ENCODE results near the gene BCL2L11.

BCL2L11 gene

GRCh38 chr2:111192776-111193368 is 72.2 kb downstream of the BCL2L11 start:
- no peak for DNase-seq (ENCODE audit: low read depth)

GRCh38 chr2:111194835-111195621 is 74.3 kb downstream of the BCL2L11 start:
- DNase-seq (ENCODE audit: low read depth), result no peak

DNA sequence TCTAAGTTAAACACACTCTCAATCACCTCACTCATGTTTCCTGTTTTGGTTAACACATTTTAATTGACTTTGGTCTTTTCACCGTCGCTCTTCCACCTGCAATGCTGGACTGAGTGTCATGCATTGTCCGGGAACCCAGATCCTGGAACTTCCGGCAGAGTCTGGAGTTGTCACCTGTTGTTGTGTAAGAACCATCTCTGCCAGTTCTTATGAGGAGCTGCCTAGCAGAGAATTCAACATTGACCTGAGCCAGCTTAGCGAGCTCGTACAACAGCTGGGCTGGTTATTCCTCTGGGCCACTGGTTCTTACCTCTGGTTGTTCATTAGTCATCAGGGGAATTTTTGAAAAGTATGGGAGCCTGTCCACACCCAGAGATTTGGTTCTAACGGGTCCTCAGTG is 75.7 kb downstream of the BCL2L11 start:
- DNase-seq (ENCODE audit: low read depth), result no peak

DNA sequence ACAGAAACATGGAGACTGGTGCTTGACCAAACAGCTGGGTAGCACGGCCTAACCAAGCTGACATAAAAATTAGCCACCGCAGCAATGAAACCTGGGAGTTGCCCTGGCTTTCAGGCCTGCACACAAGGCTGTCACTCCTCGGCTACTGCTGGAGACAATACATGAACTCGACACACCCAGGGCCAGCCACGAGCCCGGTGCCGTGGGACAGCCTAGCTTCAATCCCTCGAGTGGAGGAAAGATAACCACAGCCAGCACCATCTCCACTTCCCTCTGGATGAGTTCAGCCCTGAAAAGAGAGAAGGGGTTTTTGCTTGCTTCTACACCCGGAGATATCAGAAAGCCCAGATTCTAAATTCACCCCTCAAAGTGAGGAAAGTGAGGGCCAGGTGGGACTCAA is 78.0 kb downstream of the BCL2L11 start:
- no peak for DNase-seq (ENCODE audit: low read depth)

GRCh38 chr2:111199840-111200239 is 79.1 kb downstream of the BCL2L11 start:
- no peak for DNase-seq (ENCODE audit: low read depth)

- DNase-seq (ENCODE audit: low read depth), result no peak
Observed at GRCh38 chr2:111200333-111200881, 79.7 kb downstream of the BCL2L11 start.

DNA sequence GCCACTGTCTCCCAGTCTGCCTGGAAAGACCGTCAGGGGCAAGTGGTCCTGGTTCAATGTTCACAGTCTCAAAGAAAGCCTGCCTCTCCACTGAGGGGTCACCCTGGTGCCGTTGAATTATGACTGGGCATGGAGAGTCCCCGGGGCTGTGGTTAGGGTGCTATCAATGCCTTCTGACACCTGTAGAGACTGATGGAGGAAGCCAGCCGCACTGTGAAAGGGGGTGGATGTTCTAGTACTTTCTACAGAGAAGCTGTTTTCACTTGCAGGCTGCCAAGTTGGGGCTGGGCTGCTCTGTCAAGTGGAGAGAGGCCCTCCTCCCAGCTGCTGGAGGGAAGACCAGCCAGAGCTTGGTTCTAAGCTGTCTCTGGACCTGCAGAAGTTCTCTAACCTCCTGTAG is 80.5 kb downstream of the BCL2L11 start:
- no peak for DNase-seq (ENCODE audit: low read depth)

GRCh38 chr2:111202266-111203040 is 81.7 kb downstream of the BCL2L11 start:
- DNase-seq (ENCODE audit: low read depth), result no peak

DNA sequence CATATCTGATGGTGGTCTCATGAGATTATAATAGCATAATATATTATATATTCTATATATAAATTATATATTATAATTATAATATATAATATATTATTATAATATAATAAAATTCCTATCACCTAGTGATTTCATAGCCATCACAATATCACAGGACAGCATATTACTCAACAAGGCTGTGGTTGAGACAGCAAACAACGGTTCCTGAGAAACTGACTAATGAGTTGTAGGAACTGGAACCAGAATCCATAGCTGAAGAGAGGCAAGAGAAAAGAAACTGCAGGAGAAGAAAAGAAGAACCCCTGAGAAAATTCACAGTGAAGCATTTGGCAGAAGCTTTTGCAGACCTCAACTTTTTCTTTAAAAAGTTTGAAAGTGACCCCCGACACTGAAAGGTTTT is 84.0 kb downstream of the BCL2L11 start:
- DNase-seq (ENCODE audit: low read depth), result no peak

DNA sequence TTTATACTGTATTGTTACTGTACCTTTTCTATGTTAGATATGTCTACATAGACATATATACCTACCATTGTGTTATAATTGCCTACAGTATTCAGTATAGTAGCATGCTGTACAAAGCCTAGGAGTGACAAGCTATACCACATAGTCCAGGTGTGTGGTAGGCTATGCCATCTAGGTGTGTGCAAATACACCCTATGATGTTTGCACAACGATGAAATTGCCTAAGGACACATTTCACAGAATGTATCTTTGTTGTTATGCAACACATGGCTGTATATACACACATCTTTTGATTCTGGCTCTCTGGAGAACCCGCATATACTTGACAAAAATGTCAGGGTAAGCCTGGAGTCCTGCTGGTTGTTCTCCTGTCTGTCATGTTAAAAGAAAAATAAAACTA is 85.1 kb downstream of the BCL2L11 start:
- no peak for DNase-seq (ENCODE audit: low read depth)

DNA sequence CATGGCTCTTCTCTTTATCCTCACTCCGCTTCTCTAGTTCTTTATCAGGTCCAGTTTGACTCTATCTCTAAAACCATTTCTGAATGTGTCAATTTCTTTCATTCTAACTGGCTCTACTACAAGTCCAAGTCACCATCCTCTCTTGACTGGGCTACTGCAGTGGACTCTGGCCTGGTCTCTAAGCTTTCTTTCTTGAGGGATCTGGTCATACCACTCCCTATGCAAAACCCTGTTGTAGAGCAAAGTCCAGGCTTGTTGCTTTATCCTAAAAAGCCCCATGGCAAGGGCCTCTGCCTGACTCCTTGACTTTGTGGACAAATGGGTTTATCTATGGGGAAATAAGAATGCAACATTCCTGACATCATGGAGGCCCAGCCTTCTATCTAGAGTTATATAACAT is 87.1 kb downstream of the BCL2L11 start:
- no peak for DNase-seq (ENCODE audit: low read depth)

- no peak for DNase-seq (ENCODE audit: low read depth)
Observed at GRCh38 chr2:111208639-111209038, 87.9 kb downstream of the BCL2L11 start.

- no peak for DNase-seq (ENCODE audit: low read depth)
Observed at GRCh38 chr2:111209045-111209514, 88.4 kb downstream of the BCL2L11 start.

DNA sequence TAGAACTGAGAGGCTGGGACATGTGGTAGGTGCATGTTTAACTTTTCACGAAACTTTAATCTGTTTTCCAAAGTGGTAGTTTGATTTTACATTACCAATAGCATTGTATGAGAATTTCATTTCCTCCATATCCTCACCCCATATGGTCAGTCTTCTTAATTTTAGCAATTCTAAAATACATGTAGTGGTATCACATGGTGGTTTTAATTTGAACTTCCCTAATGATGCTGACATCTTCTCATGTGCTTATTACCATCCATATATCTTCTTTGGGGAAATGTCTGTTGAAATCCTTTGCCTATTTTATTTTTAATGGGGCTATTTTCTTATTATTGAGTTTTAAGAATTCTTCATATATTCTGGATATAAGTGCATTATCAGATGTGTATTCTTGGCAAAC is 89.3 kb downstream of the BCL2L11 start:
- DNase-seq (ENCODE audit: low read depth), result no peak

DNA sequence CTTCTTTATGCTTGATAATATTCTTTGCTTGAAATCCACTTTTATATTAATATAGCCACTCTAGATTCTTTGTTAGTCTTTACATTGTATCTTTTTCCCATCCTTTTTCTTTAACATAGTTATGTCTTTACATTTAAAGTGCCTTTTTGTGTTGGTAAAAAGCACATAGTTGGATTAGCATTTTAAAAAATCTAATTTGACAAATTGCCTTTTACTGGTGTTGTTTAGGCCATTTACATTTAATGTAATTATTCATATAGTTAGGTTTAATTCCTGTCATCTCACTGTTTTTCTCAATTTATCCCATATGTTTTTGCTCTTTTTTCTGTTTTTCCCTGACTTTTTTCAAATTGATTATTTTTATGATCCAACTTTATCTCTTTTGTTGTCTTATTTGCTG is 93.2 kb downstream of the BCL2L11 start:
- no peak for DNase-seq (ENCODE audit: low read depth)

DNA sequence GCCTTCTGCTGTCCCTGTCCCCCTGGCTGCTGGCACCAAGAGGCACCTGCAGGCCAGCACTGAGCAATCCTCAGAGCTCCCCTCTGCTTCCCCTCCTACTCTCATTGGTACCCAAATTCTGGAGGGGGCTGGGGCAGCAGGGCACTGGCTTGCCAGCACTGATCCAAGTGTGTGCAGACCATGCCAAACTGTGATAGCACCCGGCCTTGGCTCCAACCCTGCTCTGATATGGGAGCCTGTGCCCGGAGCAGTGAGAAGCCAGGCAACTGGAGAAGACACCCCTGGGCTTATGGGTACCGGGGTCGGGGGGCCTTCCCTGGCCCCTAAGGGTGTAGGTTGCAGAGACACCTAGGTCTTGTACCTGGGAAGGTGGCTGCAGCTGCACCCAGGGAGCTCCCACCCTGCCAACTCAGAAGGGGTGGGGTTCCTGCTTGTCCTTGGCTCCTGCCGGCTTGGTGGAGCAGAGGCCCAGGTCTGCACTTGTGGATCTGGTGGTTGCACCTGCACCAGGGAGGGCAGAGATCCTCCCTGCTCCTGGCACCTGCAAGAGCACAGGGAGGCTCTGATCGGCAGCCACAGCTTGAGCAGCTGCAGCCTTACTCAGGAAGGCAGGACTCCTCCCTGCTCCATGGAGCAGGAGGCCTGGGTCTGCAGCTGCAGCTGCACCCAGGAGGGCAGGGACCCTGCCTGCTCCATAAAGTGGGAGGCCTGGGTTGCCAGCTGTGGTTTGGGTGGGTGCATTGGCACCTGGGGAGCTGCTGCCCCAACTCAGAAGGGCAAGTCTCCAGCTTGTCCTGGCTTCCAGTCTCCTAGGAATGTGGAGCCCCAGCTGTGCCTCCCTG is 96.3 kb downstream of the BCL2L11 start:
- DNase-seq (ENCODE audit: low read depth), result no peak

Measured in activated T-helper 1 cell treated with Interleukin-2 at 50 U/mL for 16 hours (primary cell).